ENCODE data around the gene NTF4. TPM values are rescaled to one million over a fixed set of nuclear protein-coding genes. Genes with fewer than 3 reads are reported as not detected.

Gene NTF4
- total and polyA plus RNA-seq, 2 of the 8 experiments (the other 6 are each of a cell fraction or from before 2014, with no cell fraction given): 3.1 to 6.5 TPM

DNA sequence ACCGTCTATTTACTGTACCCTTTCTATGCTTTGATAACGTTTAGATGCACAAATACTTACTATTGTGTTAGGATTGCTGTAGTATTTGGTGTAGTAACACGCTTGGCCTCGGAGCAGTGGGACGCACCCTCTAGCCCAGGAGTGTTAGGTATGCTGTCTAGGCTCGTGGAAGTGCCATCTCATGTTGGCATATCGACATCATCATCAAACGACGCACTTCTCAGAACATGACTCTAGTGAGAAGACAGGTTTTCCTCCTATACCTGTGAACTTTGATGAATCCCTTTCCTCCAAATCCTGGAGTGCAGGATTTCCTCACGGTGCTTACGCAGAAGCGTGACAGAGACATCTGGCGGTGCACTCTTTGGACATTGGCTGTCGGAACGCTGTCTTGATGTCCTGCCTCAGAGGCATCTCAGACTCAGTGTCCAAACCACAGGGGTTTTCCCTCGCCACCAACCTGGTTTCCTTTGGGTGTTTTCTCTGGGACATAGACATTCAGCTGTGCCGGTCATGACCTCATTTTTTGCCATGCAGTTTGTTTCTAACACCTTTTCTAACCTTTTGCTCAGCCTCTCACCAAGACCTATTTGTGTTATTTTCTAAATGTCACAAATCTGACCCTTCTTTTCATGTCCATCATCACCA is 26.9 kb upstream of the NTF4 start (continued):
- no peak for TF ChIP-seq JUND (IDR thresholded peaks at IDR 0.05; ENCODE audit: low read length)
- TF ChIP-seq CHD2 (IDR thresholded peaks at IDR 0.05; ENCODE audit: low read length): no peak
- no peak for TF ChIP-seq SIN3A (conservative IDR thresholded peaks at IDR 0.05 in 1 of 2, IDR thresholded peaks at IDR 0.05 in 1 of 2; ENCODE audit: low read depth in 1 of 2, low read length in 2 of 2)
- no peak for TF ChIP-seq CEBPB (IDR thresholded peaks at IDR 0.05; ENCODE audit: low read depth, low read length)
- TF ChIP-seq, protein P1, sequence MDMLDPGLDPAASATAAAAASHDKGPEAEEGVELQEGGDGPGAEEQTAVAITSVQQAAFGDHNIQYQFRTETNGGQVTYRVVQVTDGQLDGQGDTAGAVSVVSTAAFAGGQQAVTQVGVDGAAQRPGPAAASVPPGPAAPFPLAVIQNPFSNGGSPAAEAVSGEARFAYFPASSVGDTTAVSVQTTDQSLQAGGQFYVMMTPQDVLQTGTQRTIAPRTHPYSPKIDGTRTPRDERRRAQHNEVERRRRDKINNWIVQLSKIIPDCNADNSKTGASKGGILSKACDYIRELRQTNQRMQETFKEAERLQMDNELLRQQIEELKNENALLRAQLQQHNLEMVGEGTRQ (IDR thresholded peaks at IDR 0.05; ENCODE audit: low read length): no peak
- no peak for TF ChIP-seq ASH2L (IDR thresholded peaks at IDR 0.05; ENCODE audit: low read length)
- no peak for TF ChIP-seq SRF (IDR thresholded peaks at IDR 0.05; ENCODE audit: low read depth, low read length)
- TF ChIP-seq CBX5 (IDR thresholded peaks at IDR 0.05; ENCODE audit: low read depth, low read length): no peak

Measured in H1 (cell line).